HL-60 (cell line): Measurements from ENCODE around the gene ICA1L.
"Not testable (repeated sequence)": the region's sequence is repeated elsewhere in the genome, so short reads cannot be mapped to it uniquely, and the experiment has no call there.

Experiments used
- CTCF ChIP-seq: IDR thresholded peaks from one replicate; pipeline ENCODE4 v1.5.1; 2011; ENCODE audit warnings: low read length, control low read depth, inconsistent platforms; ENCODE audit not compliant: insufficient read depth
- POLR2AphosphoS5 ChIP-seq: IDR thresholded peaks from 2 replicates; pipeline ENCODE4 v1.6.1; 2012; ENCODE audit warnings: low read depth
- REST ChIP-seq: IDR thresholded peaks from 2 replicates; pipeline ENCODE4 v1.6.1; 2012; ENCODE audit warnings: low read depth; ENCODE audit not compliant: insufficient replicate concordance

- not testable (repeated sequence) for TF ChIP-seq POLR2AphosphoS5, CTCF, REST
These were observed 33.9 kb upstream of the ICA1L start for GRCh38 chr2:202905507-202905906.
